Measurements from ENCODE around the gene GJC1. TPM values are rescaled to one million over a fixed set of nuclear protein-coding genes. Genes with fewer than 3 reads are reported as not detected.
"Not testable (repeated sequence)": the region's sequence is repeated elsewhere in the genome, so short reads cannot be mapped to it uniquely, and the experiment has no call there.

GJC1 gene
- total and polyA plus RNA-seq, 2 donors from 2014 or later, result 1.8 to 6.5 TPM

DNA sequence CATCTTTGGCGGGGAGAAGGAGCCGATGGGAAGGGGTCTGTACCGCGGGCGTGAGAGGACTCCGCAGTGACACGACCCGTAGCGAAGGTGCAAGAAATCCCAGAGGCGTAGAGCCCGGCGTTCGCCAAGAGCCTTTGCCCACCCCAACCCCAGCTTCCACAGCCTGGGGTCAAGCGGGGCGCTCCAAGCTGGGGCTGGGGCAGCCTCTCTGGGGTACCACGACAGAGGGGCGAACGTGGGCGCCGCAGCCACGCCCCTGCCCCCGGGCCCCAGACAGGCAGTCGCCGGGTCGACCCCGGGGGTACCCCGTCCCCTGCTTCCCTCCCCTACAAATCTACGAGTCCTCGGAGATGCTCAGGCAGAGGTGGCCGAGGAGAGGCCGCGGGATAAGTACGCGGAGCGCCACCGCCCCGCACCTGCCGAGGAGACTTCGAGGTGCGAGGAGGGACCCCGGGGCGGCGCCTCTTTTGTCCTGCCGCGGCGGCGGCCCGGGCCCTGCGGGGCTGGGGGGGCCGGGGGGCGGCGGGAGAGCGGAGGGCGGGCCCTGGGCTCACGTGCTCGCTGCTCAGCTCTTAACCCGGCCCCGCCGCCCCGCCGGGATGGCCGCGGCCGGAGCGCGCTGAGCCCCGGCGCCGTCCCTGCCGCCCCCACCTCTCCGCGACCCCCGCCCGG is 71.5 kb downstream of the GJC1 start, which contains the start of gene ADAM11:
ADAM11 (plus strand) TSS at position 575 of the 672 bp plus-strand sequence. CDS start 212 bp downstream, outside the sequence.
- DNase-seq (peak in 4 of 5 donors; percentile 27 to 76 (median 56)), FAIRE-seq (no peak)
- Histone ChIP-seq H3K4me1 (ENCODE audit: control insufficient read depth in 2 of 3, insufficient read depth in 2 of 3, low read depth in 1 of 3, low read length in 3 of 3) (peaks cover 0 to 4% (median 0%) of the 10 kb centered on the region in 3 donors), H3K9ac (ENCODE audit: low read length in 3 of 3) (no peak within 1 kb of the TSS), H3K27me3 (ENCODE audit: control insufficient read depth, insufficient read depth, low read length) (no peaks in the 10 kb centered on the region), H3K4me3 (ENCODE audit: low read length in 3 of 3) (no peak within 1 kb of the TSS), H3K9me3 (ENCODE audit: control insufficient read depth in 2 of 3, insufficient read depth in 1 of 3, low read length in 3 of 3) (no peaks in the 10 kb centered on the region), H3K36me3 (ENCODE audit: control insufficient read depth in 2 of 3, insufficient read depth in 3 of 3, low read length in 3 of 3) (no peaks in the 10 kb centered on the region), H3K27ac (ENCODE audit: low read depth in 2 of 2, low read length in 2 of 2) (no peak within 1 kb of the TSS)
- TF ChIP-seq CTCF (IDR thresholded peaks at IDR 0.05; ENCODE audit: borderline replicate concordance, extremely low read depth, insufficient read depth), result no peak
- intact Hi-C loops (cut with DNase I), result no loop called here

DNA sequence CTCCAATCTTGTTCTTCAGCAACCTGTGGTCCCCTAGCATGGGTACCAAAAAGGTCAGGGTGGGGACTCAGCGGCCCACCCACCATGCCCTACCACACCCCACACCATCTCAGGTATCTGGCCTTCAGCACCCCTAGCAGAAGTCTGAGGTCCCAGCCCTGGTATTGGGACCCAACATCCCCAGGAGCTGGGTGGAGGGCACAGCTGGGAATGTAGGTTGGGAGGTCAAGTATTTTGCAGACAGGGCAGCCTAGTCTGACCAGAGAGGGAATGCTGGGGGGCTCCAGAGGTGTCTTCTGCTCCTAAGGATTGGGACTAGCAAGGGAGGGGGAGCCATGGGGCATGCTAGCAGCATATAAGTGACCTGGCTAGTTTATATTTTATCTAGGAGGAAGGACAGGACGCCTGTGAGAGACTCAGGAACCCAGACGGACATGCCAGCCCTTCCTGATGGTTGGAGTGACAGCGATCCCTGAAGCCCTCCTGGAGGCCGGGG is 72.1 kb downstream of the GJC1 start:
- Histone ChIP-seq H3K4me3 (ENCODE audit: low read length in 3 of 3) (no peak overlapping the region), H3K27me3 (ENCODE audit: control insufficient read depth, insufficient read depth, low read length) (no peaks in the 10 kb centered on the region), H3K9ac (ENCODE audit: low read length in 3 of 3) (no peak overlapping the region), H3K4me1 (ENCODE audit: control insufficient read depth in 2 of 3, insufficient read depth in 2 of 3, low read depth in 1 of 3, low read length in 3 of 3) (peaks cover 0 to 4% (median 0%) of the 10 kb centered on the region in 3 donors), H3K9me3 (ENCODE audit: control insufficient read depth in 2 of 3, insufficient read depth in 1 of 3, low read length in 3 of 3) (no peaks in the 10 kb centered on the region), H3K36me3 (ENCODE audit: control insufficient read depth in 2 of 3, insufficient read depth in 3 of 3, low read length in 3 of 3) (no peaks in the 10 kb centered on the region), H3K27ac (ENCODE audit: low read depth in 2 of 2, low read length in 2 of 2) (no peak overlapping the region)
- DNase-seq (peak in 1 of 5 donors; percentile 33), FAIRE-seq (no peak)
- TF ChIP-seq CTCF (IDR thresholded peaks at IDR 0.05; ENCODE audit: borderline replicate concordance, extremely low read depth, insufficient read depth), result no peak
- intact Hi-C loops (cut with DNase I), result no loop called here

GRCh38 chr17:44757045-44757917 is 72.8 kb downstream of the GJC1 start:
- H3K9ac ChIP-seq (ENCODE audit: low read length in 3 of 3), result no peak overlapping the region
- TF ChIP-seq CTCF (IDR thresholded peaks at IDR 0.05; ENCODE audit: borderline replicate concordance, extremely low read depth, insufficient read depth), result no peak
- peaks cover 0 to 4% (median 0%) of the 10 kb centered on the region in 3 donors for H3K4me1 ChIP-seq (ENCODE audit: control insufficient read depth in 2 of 3, insufficient read depth in 2 of 3, low read depth in 1 of 3, low read length in 3 of 3)
- intact Hi-C loops (cut with DNase I), result no loop called here
- H3K36me3 ChIP-seq (ENCODE audit: control insufficient read depth in 2 of 3, insufficient read depth in 3 of 3, low read length in 3 of 3), result no peaks in the 10 kb centered on the region
- H3K4me3 ChIP-seq (ENCODE audit: low read length in 3 of 3), result no peak overlapping the region
- FAIRE-seq, result no peak
- no peaks in the 10 kb centered on the region for H3K9me3 ChIP-seq (ENCODE audit: control insufficient read depth in 2 of 3, insufficient read depth in 1 of 3, low read length in 3 of 3)
- DNase-seq, result peak in 1 of 5 donors; percentile 49
- H3K27ac ChIP-seq (ENCODE audit: low read depth in 2 of 2, low read length in 2 of 2), result no peak overlapping the region
- H3K27me3 ChIP-seq (ENCODE audit: control insufficient read depth, insufficient read depth, low read length), result no peaks in the 10 kb centered on the region

DNA sequence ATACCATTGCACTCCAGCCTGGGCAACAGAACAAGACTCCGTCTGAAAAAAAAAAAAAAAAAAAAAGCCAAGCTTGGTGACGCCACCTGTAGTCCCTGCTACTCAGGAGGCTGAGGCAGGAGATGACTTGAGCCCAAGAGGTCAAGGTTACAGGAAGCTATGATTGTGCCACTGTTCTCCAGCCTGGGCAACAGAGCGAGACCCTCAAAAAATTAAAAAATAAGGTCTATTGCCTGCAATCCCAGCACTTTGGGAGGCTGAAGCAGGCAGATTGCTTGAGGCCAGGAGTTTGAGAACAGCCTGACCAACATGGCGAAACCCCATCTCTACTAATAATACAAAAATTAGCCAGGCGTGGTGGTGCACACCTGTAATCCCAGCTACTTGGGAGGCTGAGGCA is 74.9 kb downstream of the GJC1 start:
- H3K9ac ChIP-seq (ENCODE audit: low read length in 3 of 3); DNase-seq; H3K9me3 ChIP-seq (ENCODE audit: control insufficient read depth in 2 of 3, insufficient read depth in 1 of 3, low read length in 3 of 3); H3K4me3 ChIP-seq (ENCODE audit: low read length in 3 of 3); H3K4me1 ChIP-seq (ENCODE audit: control insufficient read depth in 2 of 3, insufficient read depth in 2 of 3, low read depth in 1 of 3, low read length in 3 of 3); intact Hi-C loops (cut with DNase I); H3K36me3 ChIP-seq (ENCODE audit: control insufficient read depth in 2 of 3, insufficient read depth in 3 of 3, low read length in 3 of 3); FAIRE-seq; H3K27me3 ChIP-seq (ENCODE audit: control insufficient read depth, insufficient read depth, low read length); H3K27ac ChIP-seq (ENCODE audit: low read depth in 2 of 2, low read length in 2 of 2): not testable (repeated sequence)
